Fibroblast of lung (primary cell): ENCODE data around the gene OR52I1.

Experiments used
- CTCF ChIP-seq, 2 donors: IDR thresholded peaks in 1 of 2; conservative IDR thresholded peaks in 1 of 2; 1 replicate in 1 of 2; 2 replicates in 1 of 2; pipeline ENCODE4 v1.5.1; 2011 to 2012; ENCODE audit warnings: low read length in 2 of 2, control low read depth in 1 of 2, inconsistent platforms in 1 of 2, low read depth in 1 of 2, mild to moderate bottlenecking in 1 of 2
- EZH2 ChIP-seq: IDR thresholded peaks from 2 replicates; pipeline ENCODE4 v1.5.1; 2012; ENCODE audit warnings: low read length, control low read depth, mild to moderate bottlenecking; ENCODE audit errors: missing control alignments

- TF ChIP-seq EZH2 (no peak), CTCF (conservative IDR thresholded peaks at IDR 0.05 in 1 of 2, IDR thresholded peaks at IDR 0.05 in 1 of 2; ENCODE audit: low read depth in 1 of 2, low read length in 2 of 2) (no peak)
Measured at GRCh38 chr11:4636136-4636535, 42.3 kb downstream of the OR52I1 start.
